GM23338 (cell line): ENCODE measurements around the gene ZNF365. TPM values are rescaled to one million over a fixed set of nuclear protein-coding genes. Genes with fewer than 3 reads are reported as not detected.

Experiments
- ATAC-seq: fragments of 200-7000 bp; cut with Tn5 transposase; 3 replicates; pipeline ENCODE4 v1.9.1; 2020
- DNase-seq: peaks from one replicate; pipeline ENCODE4 v3.0.0-alpha.2; 2015; ENCODE audit warnings: low spot score
- H2AFZ ChIP-seq: fragments of 200-600 bp; sonication (generic); 2 replicates; pipeline ENCODE4 v1.8.0; 2016; ENCODE audit warnings: antibody characterized with exemption, mild to moderate bottlenecking, moderate library complexity
- H3F3A ChIP-seq: fragments of 200-600 bp; sonication (generic); replicated peaks from 2 replicates; pipeline ENCODE4 v1.8.0; 2017; ENCODE audit warnings: antibody characterized with exemption, mixed run types, low read depth
- H3K27ac ChIP-seq: fragments of 200-600 bp; sonication (generic); 2 replicates; pipeline ENCODE4 v1.6.1; 2016; ENCODE audit warnings: low read depth
- H3K27me3 ChIP-seq: fragments of 200-600 bp; sonication (generic); 2 replicates; pipeline ENCODE4 v1.8.0; 2016; ENCODE audit warnings: mild to moderate bottlenecking, mixed run types, moderate library complexity; ENCODE audit not compliant: insufficient read depth
- H3K36me3 ChIP-seq: fragments of 200-600 bp; sonication (generic); 2 replicates; pipeline ENCODE4 v1.8.0; 2016; ENCODE audit warnings: mild to moderate bottlenecking; ENCODE audit not compliant: insufficient read depth
- H3K4me1 ChIP-seq: fragments of 200-600 bp; sonication (generic); 2 replicates; pipeline ENCODE4 v1.8.0; 2016; ENCODE audit warnings: mild to moderate bottlenecking, moderate library complexity; ENCODE audit not compliant: insufficient read depth
- H3K4me2 ChIP-seq: fragments of 200-600 bp; sonication (generic); 2 replicates; pipeline ENCODE4 v1.7.1; 2017; ENCODE audit warnings: mixed run types
- H3K4me3 ChIP-seq: fragments of 200-600 bp; sonication (generic); 2 replicates; pipeline ENCODE4 v1.6.1; 2016; ENCODE audit warnings: mixed run types
- H3K79me2 ChIP-seq: fragments of 200-600 bp; sonication (generic); replicated peaks from 2 replicates; pipeline ENCODE4 v1.8.0; 2017; ENCODE audit warnings: mild to moderate bottlenecking; ENCODE audit not compliant: insufficient read depth
- H3K9me2 ChIP-seq: fragments of 200-600 bp; sonication (generic); 2 replicates; pipeline ENCODE4 v1.8.0; 2017; ENCODE audit not compliant: insufficient read depth
- H4K20me1 ChIP-seq: fragments of 200-600 bp; sonication (generic); replicated peaks from 2 replicates; pipeline ENCODE4 v1.8.0; 2017; ENCODE audit warnings: mild to moderate bottlenecking; ENCODE audit not compliant: insufficient read depth
- H3K27ac Mint-ChIP-seq: 2 replicates; pipeline ENCODE4 v1.8.0; 2020; ENCODE audit warnings: inconsistent platforms, mild to moderate bottlenecking, moderate library complexity, mixed read lengths
- H3K27me3 Mint-ChIP-seq: 3 replicates; pipeline ENCODE4 v1.8.0; 2022; ENCODE audit warnings: low read depth, mild to moderate bottlenecking, moderate library complexity, mixed read lengths, inconsistent platforms; ENCODE audit not compliant: insufficient read depth, poor library complexity
- H3K36me3 Mint-ChIP-seq: 3 replicates; pipeline ENCODE4 v1.8.0; 2021; ENCODE audit warnings: low read depth, mild to moderate bottlenecking, inconsistent platforms, moderate library complexity, mixed read lengths
- H3K4me1 Mint-ChIP-seq: 3 replicates; pipeline ENCODE4 v1.8.0; 2020; ENCODE audit warnings: mild to moderate bottlenecking, inconsistent platforms, mixed read lengths
- H3K4me3 Mint-ChIP-seq: 3 replicates; pipeline ENCODE4 v1.8.0; 2021; ENCODE audit warnings: moderate library complexity, mild to moderate bottlenecking, inconsistent platforms, mixed read lengths
- H3K9me3 Mint-ChIP-seq: 3 replicates; pipeline ENCODE4 v1.8.0; 2020; ENCODE audit warnings: moderate library complexity, mild to moderate bottlenecking, inconsistent platforms, mixed read lengths
- CREB1 ChIP-seq: fragments of 250-450 bp; sonication (Bioruptor Pico); IDR thresholded peaks from 2 replicates; pipeline ENCODE4 v1.5.0; 2020; ENCODE audit warnings: low read depth, mild to moderate bottlenecking, moderate library complexity
- CTCF ChIP-seq, 2 experiments: fragments of 200-600 bp in 1 of 2; sonication (generic) in 1 of 2; conservative IDR thresholded peaks; 2 replicates each; pipeline versions ENCODE4 v1.5.1 to v1.6.1; 2016 to 2017; ENCODE audit warnings: antibody characterized with exemption in 2 of 2, low read depth in 2 of 2, mild to moderate bottlenecking in 2 of 2, moderate library complexity in 1 of 2
- ETS1 ChIP-seq: IDR thresholded peaks from 2 replicates; pipeline ENCODE4 v1.6.1; 2016; ENCODE audit warnings: antibody characterized with exemption
- EZH2 ChIP-seq: fragments of 200-600 bp; sonication (generic); IDR thresholded peaks from one replicate; pipeline ENCODE4 v1.8.0; 2017; ENCODE audit warnings: antibody characterized with exemption, mild to moderate bottlenecking, low read depth; ENCODE audit not compliant: unreplicated experiment
- JUNB ChIP-seq: IDR thresholded peaks from one replicate; pipeline ENCODE4 v1.6.1; 2016; ENCODE audit warnings: antibody characterized with exemption; ENCODE audit not compliant: unreplicated experiment
- NANOG ChIP-seq: IDR thresholded peaks from 2 replicates; pipeline ENCODE4 v1.6.1; 2016; ENCODE audit warnings: antibody characterized with exemption, borderline replicate concordance
- POLR2AphosphoS5 ChIP-seq: IDR thresholded peaks from 2 replicates; pipeline ENCODE4 v1.6.1; 2016; ENCODE audit warnings: antibody characterized with exemption, low read depth
- STAT1 ChIP-seq: IDR thresholded peaks from one replicate; pipeline ENCODE4 v1.6.1; 2016; ENCODE audit warnings: antibody characterized with exemption; ENCODE audit not compliant: unreplicated experiment
- ZNF114 ChIP-seq: fragments of 250-450 bp; sonication (Bioruptor Pico); IDR thresholded peaks from 2 replicates; pipeline ENCODE4 v1.5.0; 2020; ENCODE audit warnings: mild to moderate bottlenecking, moderate library complexity
- ZNF331 ChIP-seq: fragments of 250-450 bp; sonication (Bioruptor Pico); IDR thresholded peaks from 2 replicates; pipeline ENCODE4 v1.5.0; 2020; ENCODE audit warnings: low read depth, mild to moderate bottlenecking, moderate library complexity
- ZNF462 ChIP-seq: fragments of 250-450 bp; sonication (Bioruptor Pico); IDR thresholded peaks from 2 replicates; pipeline ENCODE4 v1.5.0; 2020; ENCODE audit warnings: mild to moderate bottlenecking, moderate library complexity
- polyA plus RNA-seq: library from polyadenylated mRNA; unstranded; fragments of >200 nt; fragmentation: Nextera tagmentation; extraction: Ambion mirVana; gene quantifications from 2 replicates; pipeline ENCODE4 v1.2.1, GENCODE V29; 2016
- total RNA-seq: library from RNA; depleted of rRNA; stranded (reverse); fragments of >200 nt; shearing (Covaris generic); gene quantifications from 2 replicates; pipeline ENCODE4 v1.2.3, GENCODE V29; 2014

ZNF365 gene
- total and polyA plus RNA-seq, 2 experiments from 2014 or later: 0.19 to 0.59 TPM

- no peak overlapping the region for H3K27ac ChIP-seq
- DNase-seq: no peak
- no peak for ATAC-seq
Observed at GRCh38 chr10:62348029-62348428, 26.1 kb upstream of the ZNF365 start.

More at GRCh38 chr10:62348029-62348428, 26.1 kb upstream of the ZNF365 start:
- Histone ChIP-seq H3K9me2 (peaks cover 16% of the 10 kb centered on the region; the same call in 1 of the 2 replicates), H3K27me3 (no peaks in the 10 kb centered on the region), H3K4me1 (no peaks in the 10 kb centered on the region), H3K36me3 (no peaks in the 10 kb centered on the region; the same call in none of the 2 replicates), H2AFZ (no peak overlapping the region), H3K4me3 (no peak overlapping the region), H3K4me2 (no peak overlapping the region), H3K79me2 (no peaks in the 10 kb centered on the region), H4K20me1 (no peaks in the 10 kb centered on the region), H3F3A (no peaks in the 10 kb centered on the region)
- H3K27me3 Mint-ChIP-seq: peaks cover 3% of the 10 kb centered on the region
- peaks cover 68% of the 10 kb centered on the region for H3K9me3 Mint-ChIP-seq
- no peak overlapping the region for H3K4me3 Mint-ChIP-seq
- TF ChIP-seq ZNF331 (CRISPR knock-in tag) (no peak), CTCF (conservative IDR thresholded peaks at IDR 0.05; ENCODE audit: low read depth in 2 of 2) (no peak), ZNF462 (CRISPR knock-in tag) (no peak), EZH2 (no peak), POLR2AphosphoS5 (no peak), NANOG (no peak), ZNF114 (no peak), STAT1 (no peak), JUNB (no peak), CREB1 (CRISPR knock-in tag) (no peak), ETS1 (no peak)
- peaks cover 19% of the 10 kb centered on the region for H3K36me3 Mint-ChIP-seq
- no peaks in the 10 kb centered on the region; the same call in 2 of the 3 replicates for H3K4me1 Mint-ChIP-seq
- H3K27ac Mint-ChIP-seq: no peak overlapping the region
